B cell (primary cell): ENCODE results near the gene XRCC6. TPM values are rescaled to one million over a fixed set of nuclear protein-coding genes. Genes with fewer than 3 reads are reported as not detected.

Experiments
- ATAC-seq: fragments of 200-7000 bp; cut with Tn5 transposase; one replicate; pipeline ENCODE4 v1.10.0; 2021; ENCODE audit warnings: low read depth, mild to moderate bottlenecking, moderate number of reproducible peaks, moderate library complexity
- CTCF ChIA-PET: fragments of 350-600 bp; sonication (Branson Sonifier 250); formaldehyde crosslinking; loops from one replicate; lab custom pipeline; 2021; ENCODE audit warnings: antibody characterized with exemption, inconsistent platforms; lab: Charles Lee
- POLR2A ChIA-PET: fragments of 350-600 bp; sonication (Branson Sonifier 250); formaldehyde crosslinking; loops from one replicate; lab custom pipeline; 2021; ENCODE audit warnings: antibody characterized with exemption; lab: Charles Lee
- DNase-seq: peaks from one replicate; pipeline ENCODE4 v3.0.0; 2013
- H2AFZ ChIP-seq: 2 replicates; pipeline ENCODE4 v1.6.1; 2012; ENCODE audit warnings: mild to moderate bottlenecking, low read depth, low read length; ENCODE audit not compliant: insufficient read depth, poor library complexity, severe bottlenecking
- H3K27ac ChIP-seq, 2 donors: 1 replicate in 1 of 2; 2 replicates in 1 of 2; pipeline ENCODE4 v1.5.1; 2012 to 2013; ENCODE audit warnings: low read length in 2 of 2, mild to moderate bottlenecking in 2 of 2, moderate library complexity in 1 of 2
- H3K27me3 ChIP-seq, 4 experiments: fragments of 200-600 bp in 1 of 4; sonication (generic) in 1 of 4; replicated peaks in 1 of 4; 1 replicate in 2 of 4; 2 replicates in 2 of 4; pipeline versions ENCODE4 v1.6.1 to v1.7.0; 2013 to 2016; ENCODE audit warnings: low read length in 3 of 4, mild to moderate bottlenecking in 2 of 4, mixed read lengths in 1 of 4, moderate library complexity in 1 of 4; ENCODE audit not compliant: insufficient read depth in 4 of 4, control insufficient read depth in 3 of 4; ENCODE audit errors: control extremely low read depth in 1 of 4
- H3K36me3 ChIP-seq, 2 experiments: replicated peaks in 1 of 2; 1 replicate in 1 of 2; 2 replicates in 1 of 2; pipeline versions ENCODE4 v1.6.1 to v1.7.1; 2013; ENCODE audit warnings: low read length in 1 of 2; ENCODE audit not compliant: insufficient read depth in 2 of 2, control insufficient read depth in 1 of 2; ENCODE audit errors: control extremely low read depth in 1 of 2, extremely low read depth in 1 of 2
- H3K4me1 ChIP-seq, 2 donors: fragments of 200-600 bp in 1 of 2; sonication (generic) in 1 of 2; 1 replicate in 1 of 2; 2 replicates in 1 of 2; pipeline versions ENCODE4 v1.5.1 to v1.6.1; 2013 to 2017; ENCODE audit warnings: low read length in 2 of 2; ENCODE audit not compliant: control insufficient read depth in 2 of 2, insufficient read depth in 2 of 2
- H3K4me2 ChIP-seq: replicated peaks from 2 replicates; pipeline ENCODE3; 2012; ENCODE audit warnings: mild to moderate bottlenecking, low read depth, low read length; ENCODE audit not compliant: poor library complexity, severe bottlenecking
- H3K4me3 ChIP-seq, 5 experiments: fragments of 200-600 bp in 1 of 5; sonication (generic) in 1 of 5; 1 replicate in 3 of 5; 2 replicates in 2 of 5; pipeline versions ENCODE4 v1.5.1 to v1.7.0; 2011 to 2016; ENCODE audit warnings: low read length in 4 of 5, mild to moderate bottlenecking in 4 of 5, low read depth in 2 of 5, control low read depth in 1 of 5, moderate library complexity in 1 of 5; ENCODE audit not compliant: insufficient read depth in 1 of 5; ENCODE audit errors: control extremely low read depth in 1 of 5, extremely low read depth in 1 of 5
- H3K79me2 ChIP-seq: fragments of 200-600 bp; sonication (generic); one replicate; pipeline ENCODE4 v1.6.0; 2016; ENCODE audit warnings: low read length; ENCODE audit not compliant: control insufficient read depth, insufficient read depth
- H3K9ac ChIP-seq: fragments of 200-600 bp; sonication (generic); 2 replicates; pipeline ENCODE4 v1.6.1; 2017; ENCODE audit warnings: mild to moderate bottlenecking, low read length, moderate library complexity
- H3K9me3 ChIP-seq, 3 donors: one replicate each; pipeline versions ENCODE4 v1.6.1 to v1.7.1; 2013; ENCODE audit warnings: low read length in 2 of 3; ENCODE audit not compliant: control insufficient read depth in 2 of 3, insufficient read depth in 1 of 3; ENCODE audit errors: control extremely low read depth in 1 of 3
- H4K20me1 ChIP-seq: 2 replicates; pipeline ENCODE4 v1.6.0; 2012; ENCODE audit warnings: mild to moderate bottlenecking, low read length; ENCODE audit not compliant: insufficient read depth, control insufficient read depth, poor library complexity, severe bottlenecking
- H3K27ac Mint-ChIP-seq: one replicate; pipeline ENCODE4 v1.8.0; 2021; ENCODE audit warnings: mixed read lengths
- H3K27me3 Mint-ChIP-seq: one replicate; pipeline ENCODE4 v1.8.0; 2021; ENCODE audit warnings: mixed read lengths
- H3K4me1 Mint-ChIP-seq: one replicate; pipeline ENCODE4 v1.8.0; 2021; ENCODE audit warnings: mixed read lengths
- H3K4me3 Mint-ChIP-seq: one replicate; pipeline ENCODE4 v1.8.0; 2021; ENCODE audit warnings: mixed read lengths
- H3K9me3 Mint-ChIP-seq: one replicate; pipeline ENCODE4 v1.8.0; 2022; ENCODE audit warnings: mixed read lengths; ENCODE audit not compliant: insufficient read depth
- CTCF ChIP-seq: fragments of 200-600 bp; IDR thresholded peaks from one replicate; pipeline ENCODE4 v1.8.0; 2022; ENCODE audit warnings: antibody characterized with exemption, mild to moderate bottlenecking
- EZH2 ChIP-seq: IDR thresholded peaks from 2 replicates; pipeline ENCODE4 v1.6.1; 2012; ENCODE audit warnings: borderline replicate concordance, low read depth, mild to moderate bottlenecking, moderate library complexity, low read length; ENCODE audit not compliant: insufficient read depth, poor library complexity, severe bottlenecking
- WGBS: methylation state at CpG from one replicate; pipeline ENCODE4 v1.1.5; 2013; ENCODE audit warnings: missing lambda C conversion rate; ENCODE audit not compliant: insufficient coverage; 5-methylcytosine and 5-hydroxymethylcytosine counted together
- intact Hi-C: fragments of 100-400 bp; cut with micrococcal nuclease; formaldehyde crosslinking; loops from one replicate; pipeline ENCODE4 v1.10.0; 2022
- polyA plus RNA-seq: library from polyadenylated mRNA; depleted of rRNA; stranded (reverse); fragments of >200 nt; gene quantifications from 2 replicates; pipeline ENCODE4 v1.2.3, GENCODE V29; 2012
- total RNA-seq, 2 donors: library from RNA; stranded (reverse); fragments of 120-200 nt in 1 of 2; gene quantifications; 1 replicate in 1 of 2; 2 replicates in 1 of 2; pipeline versions ENCODE4 v1.2.3 to v1.2.4, GENCODE V29; 2013 to 2022

XRCC6 gene
- total and polyA plus RNA-seq, 2 donors (not counting 1 experiment from before 2014, with no cell fraction given): 55.4 to 180 TPM

GRCh38 chr22:41687901-41688364 lies 66.8 kb downstream of the XRCC6 start:
- Mint-ChIP-seq H3K4me1 (peaks cover 32% of the 10 kb centered on the region), H3K4me3 (peak overlapping the region; percentile 91), H3K27ac (peak overlapping the region; percentile 97), H3K9me3 (no peaks in the 10 kb centered on the region), H3K27me3 (no peaks in the 10 kb centered on the region)
- peak overlapping the region; percentile 74 to 99 (median 96) for H3K4me3 ChIP-seq
- peaks cover 13 to 26% of the 10 kb centered on the region in 2 donors for H3K4me1 ChIP-seq
- TF ChIP-seq CTCF: no peak
- no peak for TF ChIP-seq EZH2
- no peaks in the 10 kb centered on the region for H3K27me3 ChIP-seq
- no peaks in the 10 kb centered on the region for H3K36me3 ChIP-seq
- ATAC-seq (no peak), DNase-seq (peak; percentile 54)
- H3K9ac ChIP-seq: peak overlapping the region; percentile 93
- H3K27ac ChIP-seq: peak overlapping the region; percentile 92 to 96
- no peaks in the 10 kb centered on the region for H3K9me3 ChIP-seq
- 1% methylated on average over 11 of the region's 20 CpGs for whole genome bisulfite sequencing
- CTCF ChIA-PET: interaction anchor here (0.9 to 4.3 kb wide), 3 partner anchors 10 to 253 kb away, joined by 3 to 36 read pairs (median 6); partner anchors contain the start of gene MEI1
- H2AFZ ChIP-seq: peak overlapping the region; percentile 69
- H3K79me2 ChIP-seq: peaks cover 60% of the 10 kb centered on the region
- H4K20me1 ChIP-seq: peaks cover 15% of the 10 kb centered on the region
- POLR2A ChIA-PET: interaction anchor here (0.5 to 2.0 kb wide), 11 partner anchors 11 to 1332 kb away, joined by 3 to 11 read pairs (median 6); partner anchors contain the start of genes MEI1, NDUFA6, PMM1 and SREBF2
- intact Hi-C loops: loop anchor here (1.0 to 5.0 kb wide), 5 partner anchors 9 to 306 kb away; partner anchors contain the start of genes CCDC134 and TEF
- peak overlapping the region; percentile 94 for H3K4me2 ChIP-seq
